ENCODE results near the gene RBX1.

Gene RBX1

DNA sequence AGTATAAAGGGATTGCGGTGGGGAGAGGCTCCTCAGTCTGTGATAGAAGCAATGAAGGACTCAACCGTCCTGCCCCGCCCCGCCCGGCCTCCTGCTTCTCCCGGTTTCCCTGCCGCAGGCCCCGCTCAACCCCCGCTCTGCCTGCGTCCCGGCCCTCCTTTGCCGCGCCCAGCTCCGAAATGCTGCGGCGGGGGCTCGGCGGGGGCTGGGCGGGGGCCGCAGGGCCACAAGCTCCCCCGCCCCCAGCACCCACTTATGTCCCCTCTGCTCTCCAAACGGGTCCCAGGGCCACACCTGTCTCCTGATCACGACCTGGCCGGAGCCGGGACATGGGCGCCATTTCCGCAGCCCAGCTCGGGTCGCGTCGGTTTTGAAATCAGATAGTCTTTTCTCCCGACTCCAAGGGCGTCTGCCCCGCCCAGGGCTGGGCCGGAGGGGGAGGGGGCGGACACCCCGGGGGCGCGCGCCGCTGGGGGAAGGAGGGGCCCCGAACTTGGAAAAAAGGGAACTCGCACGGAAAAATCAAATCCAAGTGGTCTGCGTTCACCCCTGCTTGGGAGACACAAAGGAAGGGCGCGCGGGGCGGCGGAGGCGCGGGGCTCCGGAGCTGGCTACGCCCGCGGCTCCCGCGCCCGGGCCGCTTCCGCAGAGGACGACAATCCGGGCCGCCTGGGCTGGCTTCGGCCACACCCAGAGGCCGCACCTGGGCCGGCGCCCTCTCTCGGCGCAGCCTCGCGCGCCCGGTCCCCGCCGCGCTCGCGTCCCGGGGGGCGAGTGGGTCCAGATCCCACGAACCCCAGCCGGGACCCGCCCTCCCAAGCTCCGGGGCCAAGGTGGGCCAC lies 70.7 kb downstream of the RBX1 start:
- Mint-ChIP-seq H3K27me3 (ENCODE audit: low read depth) (peaks cover 6% of the 10 kb centered on the region), H3K4me1 (peaks cover 12% of the 10 kb centered on the region), H3K4me3 (peak overlapping the region; percentile 97 to 99 (median 98)), H3K27ac (peak overlapping the region; percentile 98 to 100 (median 100)), H3K36me3 (ENCODE audit: low read depth) (no peaks in the 10 kb centered on the region), H3K9me3 (no peaks in the 10 kb centered on the region)
- TF ChIP-seq CTCF (IDR thresholded peaks at IDR 0.05; ENCODE audit: unreplicated experiment in 3 of 3): peak in 1 of 3 experiments; percentile 31

GRCh38 chr22:41022470-41023298 lies 71.5 kb downstream of the RBX1 start:
- Mint-ChIP-seq H3K9me3 (no peaks in the 10 kb centered on the region), H3K4me3 (peak overlapping the region; percentile 86 to 88 (median 86)), H3K27ac (peak overlapping the region; percentile 84 to 100 (median 98)), H3K4me1 (peaks cover 12% of the 10 kb centered on the region), H3K36me3 (ENCODE audit: low read depth) (no peaks in the 10 kb centered on the region), H3K27me3 (ENCODE audit: low read depth) (peaks cover 6% of the 10 kb centered on the region)
- no peak for TF ChIP-seq CTCF (IDR thresholded peaks at IDR 0.05; ENCODE audit: unreplicated experiment in 3 of 3)

Data from nephron (organoid).